ENCODE results near the gene SYT12. TPM values are rescaled to one million over a fixed set of nuclear protein-coding genes. Genes with fewer than 3 reads are reported as not detected.

The SYT12 gene
- total and polyA plus RNA-seq, 2 of the 4 experiments (the other 2 are of a cell fraction): 0.54 to 0.74 TPM

GRCh38 chr11:66999555-66999954 lies 23.4 kb upstream of the SYT12 start:
- TF ChIP-seq MAZ (IDR thresholded peaks at IDR 0.05; ENCODE audit: borderline replicate concordance, low read depth, low read length) (no peak), SMC3 (IDR thresholded peaks at IDR 0.05; ENCODE audit: low read depth, low read length) (no peak), BHLHE40 (IDR thresholded peaks at IDR 0.05; ENCODE audit: low read depth, low read length) (no peak), MXI1 (IDR thresholded peaks at IDR 0.05; ENCODE audit: borderline replicate concordance, low read depth, low read length) (no peak), USF2 (IDR thresholded peaks at IDR 0.05; ENCODE audit: low read depth, low read length) (no peak), RAD21 (IDR thresholded peaks at IDR 0.05; ENCODE audit: low read length) (no peak), CEBPB (IDR thresholded peaks at IDR 0.05; ENCODE audit: low read depth, low read length) (no peak), FOS (IDR thresholded peaks at IDR 0.05; ENCODE audit: low read depth, low read length) (no peak), RFX5 (IDR thresholded peaks at IDR 0.05; ENCODE audit: low read depth, low read length) (no peak), RCOR1 (IDR thresholded peaks at IDR 0.05; ENCODE audit: insufficient replicate concordance, low read length) (no peak), ELK1 (IDR thresholded peaks at IDR 0.05; ENCODE audit: borderline replicate concordance, low read depth, low read length) (no peak), POLR2A (IDR thresholded peaks at IDR 0.05; ENCODE audit: low read depth, low read length) (no peak), NFE2L2 (IDR thresholded peaks at IDR 0.05; ENCODE audit: low read depth, low read length) (no peak), CHD1 (IDR thresholded peaks at IDR 0.05; ENCODE audit: low read depth, low read length) (no peak), CTCF (conservative IDR thresholded peaks at IDR 0.05; ENCODE audit: low read depth, low read length) (no peak), MAFK (IDR thresholded peaks at IDR 0.05; ENCODE audit: low read depth, low read length) (no peak)
- Histone ChIP-seq H3K56ac (ENCODE audit: extremely low read depth, insufficient read depth, low read length) (no peak overlapping the region), H3K9me3 (ENCODE audit: control insufficient read depth, insufficient read depth, low read length) (no peaks in the 10 kb centered on the region), H3K23ac (ENCODE audit: low read depth, low read length) (no peak overlapping the region), H3K4me1 (ENCODE audit: control insufficient read depth, insufficient read depth, low read length) (peaks cover 8% of the 10 kb centered on the region), H3K4me2 (ENCODE audit: low read depth, low read length) (no peak overlapping the region), H4K20me1 (ENCODE audit: insufficient read depth, low read length) (no peaks in the 10 kb centered on the region), H2AK9ac (replicated peaks; ENCODE audit: low read depth, low read length, poor library complexity) (no peak overlapping the region), H3K36me3 (ENCODE audit: control insufficient read depth, insufficient read depth, low read length) (no peaks in the 10 kb centered on the region), H3K27ac (ENCODE audit: insufficient read depth, low read length) (no peak overlapping the region), H3K4ac (ENCODE audit: low read depth, low read length) (no peak overlapping the region), H2BK5ac (ENCODE audit: low read depth, low read length, poor library complexity, severe bottlenecking) (no peak overlapping the region), H2BK15ac (ENCODE audit: low read depth, low read length) (no peak overlapping the region), H2AFZ (replicated peaks; ENCODE audit: low read length, poor library complexity) (no peak overlapping the region), H4K5ac (ENCODE audit: low read depth, low read length) (no peak overlapping the region), H3K14ac (replicated peaks; ENCODE audit: low read depth, low read length) (no peak overlapping the region), H2BK20ac (ENCODE audit: low read depth, low read length) (no peak overlapping the region), H3K27me3 (ENCODE audit: control insufficient read depth, insufficient read depth, low read length) (no peaks in the 10 kb centered on the region; the same call in 1 of the 2 replicates), H3K9ac (ENCODE audit: low read depth, low read length) (no peak overlapping the region), H2BK120ac (ENCODE audit: low read depth, low read length) (no peak overlapping the region), H4K8ac (ENCODE audit: low read depth in 2 of 2, low read length in 2 of 2) (no peak overlapping the region), H2AK5ac (ENCODE audit: low read depth, low read length) (no peak overlapping the region), H3K4me3 (ENCODE audit: insufficient read depth, low read depth, low read length) (no peak overlapping the region), H4K91ac (ENCODE audit: insufficient read depth, low read depth, low read length) (no peak overlapping the region), H3K9me1 (ENCODE audit: insufficient read depth, low read length) (peaks cover 12% of the 10 kb centered on the region), H3K18ac (ENCODE audit: low read depth, low read length) (no peak overlapping the region), H3K79me1 (ENCODE audit: low read depth in 1 of 2, low read length in 2 of 2) (no peaks in the 10 kb centered on the region)
- CTCF ChIA-PET: no interaction called here
- WGBS, 2 experiments (ENCODE audit: extremely low coverage in 2 of 2, insufficient read length in 1 of 2): no CpG with 5 or more reads among the region's 7 CpGs
- dilution Hi-C loops (cut with HindIII; ENCODE audit: low sequenced_read_pairs, unreplicated experiment): no loop called here
- DNase-seq (no peak), ATAC-seq (ENCODE audit: low read depth) (no peak)
- POLR2A ChIA-PET (ENCODE audit: unreplicated experiment): no interaction called here
- BruUV-seq (replicated peaks): no TSS peak
- in situ Hi-C loops (cut with MboI; ENCODE audit: low sequenced_read_pairs): no loop called here
- intact Hi-C loops (cut with micrococcal nuclease): no loop called here
